Left ventricle myocardium superior (tissue), 1 donor: ENCODE results near the gene PRIMPOL. TPM values are rescaled to one million over a fixed set of nuclear protein-coding genes. Genes with fewer than 3 reads are reported as not detected.
A peak's percentile ranks its signal among the peaks of the same experiment; 100 is the strongest.
"Not testable (repeated sequence)": the region's sequence is repeated elsewhere in the genome, so short reads cannot be mapped to it uniquely, and the experiment has no call there.

Experiments
- ATAC-seq: fragments of 200-7000 bp; cut with Tn5 transposase; one replicate; pipeline ENCODE4 v1.9.1; 2020; ENCODE audit warnings: mild to moderate bottlenecking, moderate library complexity
- DNase-seq: peaks from one replicate; pipeline ENCODE4 v3.0.0-alpha.2; 2020
- intact Hi-C: fragments of 100-400 bp; cut with micrococcal nuclease; formaldehyde crosslinking; loops from one replicate; pipeline ENCODE4 v1.11.0; 2022
- total RNA-seq: library from RNA; stranded (reverse); fragmentation: NEBNext Ultra II Directional; extraction: Animal tissue kit (Norgen Biotek cat#: 25700); gene quantifications from one replicate; pipeline ENCODE4 v1.2.1, GENCODE V29; 2021
- donor health status: DM: no; HTN: yes; CAD: no; lungs with severe emphysema.

Gene PRIMPOL
- total RNA-seq, 1 donor from 2014 or later, result 11.4 TPM

DNA sequence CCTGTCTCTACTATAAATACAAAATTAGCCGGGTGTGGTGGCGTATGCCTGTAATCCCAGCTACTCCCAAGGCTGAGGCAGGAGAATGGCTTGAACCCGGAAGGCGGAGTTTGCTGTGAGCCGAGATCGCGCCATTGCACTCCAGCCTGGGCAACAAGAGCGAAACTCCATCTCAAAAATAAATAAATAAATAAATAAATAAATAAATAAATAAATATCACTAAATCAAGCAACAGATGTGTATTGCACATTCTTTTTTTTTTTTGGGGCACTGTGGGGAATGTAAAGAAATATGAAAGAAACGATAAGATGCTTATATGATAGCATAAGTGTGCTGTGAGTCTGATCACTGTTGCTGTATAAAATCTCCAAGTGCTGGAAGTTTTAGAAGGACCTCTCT, 8.3 kb downstream of the PRIMPOL start:
- ATAC-seq, intact Hi-C loops, DNase-seq: not testable (repeated sequence)

DNA sequence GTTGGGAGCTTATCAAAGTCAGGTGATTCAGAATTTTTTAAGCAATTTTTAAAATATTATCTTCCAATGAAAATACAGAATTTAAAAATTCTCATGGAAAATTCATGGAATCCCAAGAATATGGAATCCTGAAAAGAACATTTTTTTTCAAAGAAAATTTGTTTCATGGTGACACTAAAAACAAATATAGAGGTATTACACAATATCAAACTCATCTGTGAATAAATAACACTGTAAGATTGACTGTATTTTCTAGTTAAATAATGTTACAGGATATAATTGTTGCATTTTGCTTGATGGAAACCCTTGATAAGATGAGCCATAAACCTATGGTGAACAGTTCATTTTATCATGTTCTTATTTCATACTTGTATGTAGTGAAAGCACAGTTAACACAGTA, 11.4 kb downstream of the PRIMPOL start:
- ATAC-seq, result no peak
- intact Hi-C loops, result no loop called here
- no peak for DNase-seq

DNA sequence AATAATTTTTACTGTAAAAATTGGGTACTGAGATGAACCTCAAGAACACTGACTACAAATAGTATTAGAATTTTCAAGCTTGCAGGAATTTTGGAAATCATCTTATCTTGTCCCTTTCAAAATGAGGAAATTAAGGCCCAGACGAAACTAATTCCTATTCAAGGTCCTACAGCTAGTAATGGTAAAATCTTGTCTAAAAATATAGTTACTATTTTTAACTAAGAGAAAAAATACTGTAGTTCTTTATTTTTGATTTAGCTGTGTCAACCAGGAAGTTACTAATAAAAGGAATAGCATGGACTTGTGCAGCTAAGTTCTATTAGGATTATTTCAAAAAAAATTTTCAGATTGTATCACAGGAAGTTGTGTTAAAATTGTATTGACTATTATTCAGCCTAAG, 12.7 kb downstream of the PRIMPOL start:
- intact Hi-C loops, result no loop called here
- ATAC-seq (no peak), DNase-seq (no peak)

DNA sequence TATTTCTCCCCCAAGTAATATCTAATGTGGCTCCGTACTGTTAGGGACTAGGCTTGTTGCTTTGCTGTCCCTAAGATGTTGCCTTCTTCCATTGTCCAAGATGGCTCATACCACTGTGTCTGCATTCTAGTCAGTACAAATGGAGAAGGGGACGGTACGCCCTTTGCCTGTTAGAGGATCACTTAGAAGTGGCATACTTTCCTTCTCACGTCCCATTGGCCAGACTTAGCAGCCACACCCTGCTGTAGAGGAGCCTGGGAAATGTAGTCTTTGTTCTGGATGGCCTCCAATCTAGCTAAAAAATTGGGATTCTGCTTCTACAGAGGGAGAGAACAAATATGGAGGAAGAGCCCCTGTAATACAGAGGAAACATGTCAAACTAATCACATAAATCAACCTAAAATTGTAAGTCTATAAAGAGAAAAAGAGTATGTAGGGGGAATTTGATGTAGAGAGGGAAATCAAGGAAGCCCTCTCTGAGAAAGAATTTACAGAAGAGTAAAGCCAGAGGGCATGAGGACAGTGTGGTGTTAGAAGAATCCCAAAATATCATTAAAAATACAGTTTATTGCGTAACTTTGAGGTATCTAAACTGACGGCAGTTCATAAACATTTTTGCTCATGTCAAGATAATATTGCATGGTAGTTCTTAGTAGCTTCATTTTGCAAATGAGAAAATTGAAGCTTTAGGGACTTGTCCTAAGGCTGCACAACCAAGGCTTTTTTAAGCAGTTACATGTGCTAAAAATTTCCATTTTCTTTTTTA, 15.1 kb downstream of the PRIMPOL start:
- ATAC-seq (peak; percentile 77), DNase-seq (no peak)
- intact Hi-C loops, result no loop called here

DNA sequence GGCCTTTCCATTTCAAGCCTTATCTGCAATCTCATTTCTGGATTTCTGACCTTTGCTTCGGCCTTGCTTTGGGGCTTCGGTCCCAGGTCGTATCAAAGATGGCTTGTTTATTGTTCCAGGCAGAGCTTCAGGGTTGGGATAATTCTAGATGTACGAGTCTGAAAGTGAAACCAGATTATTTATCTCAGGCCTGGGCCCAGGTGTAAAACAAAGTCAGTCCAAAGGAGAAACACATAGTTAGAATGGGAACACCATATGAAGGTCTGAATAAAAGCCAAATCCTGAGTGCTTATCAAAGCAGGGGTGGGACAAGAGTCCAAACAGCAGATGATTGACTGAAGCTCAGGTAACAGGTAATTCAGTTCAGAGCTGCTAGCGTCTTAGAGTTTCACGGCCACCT, 17.1 kb downstream of the PRIMPOL start:
- DNase-seq (no peak), ATAC-seq (no peak)
- intact Hi-C loops, result no loop called here

DNA sequence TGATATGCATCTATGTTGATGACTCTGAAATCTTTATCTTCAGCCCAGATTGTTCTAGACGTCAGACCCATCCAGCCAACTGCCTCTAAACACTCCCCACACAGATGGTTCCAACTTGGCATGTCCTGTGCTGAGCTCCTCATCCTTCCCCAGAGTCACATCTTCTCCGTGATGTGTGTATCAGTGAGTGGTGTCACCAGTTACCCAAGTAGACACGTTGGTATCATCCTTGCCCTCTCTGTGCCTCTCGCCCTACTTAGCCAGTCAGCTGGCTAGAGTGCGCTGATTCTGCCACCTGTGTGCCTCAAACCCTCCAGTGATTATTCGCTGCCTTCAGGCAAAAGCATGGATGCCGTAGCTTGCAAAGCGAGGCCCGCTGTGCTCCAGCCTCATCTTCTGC, 18.6 kb downstream of the PRIMPOL start:
- DNase-seq (no peak), ATAC-seq (no peak)
- intact Hi-C loops, result no loop called here

DNA sequence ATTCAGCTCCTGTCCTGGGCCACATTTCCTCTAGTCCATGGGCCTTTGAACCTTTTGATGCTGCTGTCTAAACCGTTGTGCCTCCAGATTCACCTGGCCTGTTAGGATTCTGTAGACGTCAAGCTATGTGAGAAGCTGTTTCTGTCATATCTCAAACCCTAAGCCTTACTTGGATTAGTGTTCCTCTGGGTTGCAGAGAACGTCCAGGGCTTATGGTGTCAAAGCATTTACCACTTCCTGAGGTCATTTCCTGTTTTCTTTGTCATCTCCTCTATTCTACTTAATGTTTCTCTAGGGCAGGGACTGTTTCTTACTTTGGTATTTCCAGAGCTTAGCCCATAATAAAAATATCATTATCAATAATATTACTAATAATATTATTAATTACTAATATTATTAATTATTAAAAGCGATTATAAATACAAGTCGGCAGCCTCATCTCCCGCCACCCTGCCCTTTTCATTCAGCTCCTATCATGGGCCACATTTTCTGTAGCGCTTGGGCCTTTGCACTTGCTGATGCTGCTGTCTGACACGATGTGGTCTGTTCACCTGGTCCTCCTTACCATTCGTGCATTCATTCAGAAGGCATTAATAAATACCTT, 19.1 kb downstream of the PRIMPOL start:
- intact Hi-C loops, result no loop called here
- DNase-seq (no peak), ATAC-seq (no peak)

DNA sequence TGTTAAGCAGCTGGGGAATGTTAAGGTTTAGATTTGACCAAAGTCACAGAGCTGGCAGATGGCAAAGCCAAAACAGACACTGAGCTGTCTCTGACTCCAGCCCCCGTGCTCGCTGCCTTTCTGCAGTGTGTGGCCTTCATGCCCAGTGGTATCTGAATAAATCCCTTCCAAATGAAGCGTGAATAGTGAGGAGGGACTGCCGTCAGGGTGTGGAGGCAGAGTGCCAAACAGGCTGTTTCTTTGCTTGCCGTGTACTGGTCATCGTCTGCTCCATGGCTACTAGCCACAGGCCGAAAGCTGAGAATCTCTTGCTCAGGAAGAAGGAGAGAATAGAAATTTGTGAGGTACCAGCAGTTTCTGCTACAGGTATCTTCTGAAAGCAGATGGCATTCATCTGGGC, 19.7 kb downstream of the PRIMPOL start:
- intact Hi-C loops, result no loop called here
- no peak for DNase-seq
- no peak for ATAC-seq

DNA sequence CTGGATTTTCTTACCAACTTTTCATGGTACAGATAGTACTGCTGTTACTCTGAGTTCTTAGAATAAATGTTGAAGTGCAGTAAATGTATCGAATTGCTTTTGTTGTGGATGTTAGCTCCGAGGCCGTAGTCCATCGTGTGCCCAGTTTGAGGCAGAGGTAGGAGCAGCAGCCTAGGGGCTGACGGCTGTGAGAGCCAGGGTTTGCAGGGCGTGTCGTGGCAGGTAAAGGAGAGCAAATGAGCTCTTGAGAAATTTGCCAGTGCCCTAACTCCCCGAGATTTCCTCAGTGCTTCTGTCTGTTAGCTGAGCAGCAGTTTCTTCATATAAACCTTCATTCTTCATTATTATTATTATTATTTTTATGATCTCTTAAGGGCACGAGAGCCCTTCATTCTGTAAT, 21.6 kb downstream of the PRIMPOL start:
- intact Hi-C loops, result no loop called here
- DNase-seq, result no peak
- ATAC-seq, result no peak

DNA sequence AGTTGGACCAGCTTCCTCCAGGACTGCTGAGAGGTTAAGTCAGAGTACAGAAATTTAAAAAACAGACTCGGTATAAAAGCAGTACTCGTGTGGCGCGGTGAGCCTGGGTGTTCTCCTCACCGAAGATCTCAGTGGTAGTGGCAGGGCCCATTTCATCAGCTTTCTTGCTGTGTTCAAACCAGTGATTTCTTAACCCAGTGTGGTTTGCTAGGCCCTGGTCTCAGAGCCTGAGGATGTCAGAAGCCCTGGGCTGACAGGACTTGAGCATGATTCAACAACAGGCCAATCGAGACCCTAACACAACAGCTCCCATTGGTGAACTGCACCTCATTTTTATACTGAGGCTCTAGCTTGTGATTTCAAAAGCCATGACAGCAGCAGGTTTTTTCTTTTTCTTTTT, 23.2 kb downstream of the PRIMPOL start:
- ATAC-seq, result no peak
- intact Hi-C loops, result no loop called here
- DNase-seq, result no peak

DNA sequence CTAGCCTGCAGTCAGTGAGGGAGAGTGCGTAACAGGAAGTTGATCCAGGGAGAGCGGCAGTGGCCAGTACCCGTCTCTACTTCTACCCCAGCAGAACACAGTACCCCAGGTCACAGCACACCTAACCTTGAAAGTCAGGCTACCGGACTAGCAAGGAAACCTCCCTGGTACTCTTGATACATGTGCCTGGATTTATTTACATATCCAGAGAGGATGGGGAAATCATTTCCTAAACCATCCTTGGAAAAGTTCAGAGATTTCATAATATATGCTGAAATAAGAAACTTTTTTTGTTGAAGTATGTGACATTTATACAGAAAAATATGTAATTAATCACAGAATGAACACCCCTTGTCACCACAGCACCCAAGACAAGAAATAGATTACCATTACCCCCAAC, 24.5 kb downstream of the PRIMPOL start:
- no peak for DNase-seq
- no peak for ATAC-seq
- intact Hi-C loops, result no loop called here

DNA sequence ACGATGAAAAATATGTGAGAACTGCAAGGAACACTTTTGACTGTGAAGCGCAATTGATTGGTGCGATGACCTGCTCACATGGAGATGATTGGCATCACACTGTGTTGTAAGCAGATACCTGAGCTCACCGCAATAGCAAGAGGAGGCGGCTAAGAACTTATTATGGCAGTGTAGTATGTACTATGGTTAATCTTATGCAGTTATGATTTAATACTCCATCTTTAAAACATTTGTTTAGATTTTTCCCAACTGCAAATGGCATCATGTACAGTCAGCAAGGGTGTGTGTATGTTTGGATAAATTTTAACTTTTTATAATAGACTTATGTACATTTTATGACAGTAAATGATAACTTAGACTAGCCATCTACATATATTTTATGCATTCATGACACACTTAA, 25.5 kb downstream of the PRIMPOL start:
- ATAC-seq (no peak), DNase-seq (no peak)
- intact Hi-C loops, result no loop called here

DNA sequence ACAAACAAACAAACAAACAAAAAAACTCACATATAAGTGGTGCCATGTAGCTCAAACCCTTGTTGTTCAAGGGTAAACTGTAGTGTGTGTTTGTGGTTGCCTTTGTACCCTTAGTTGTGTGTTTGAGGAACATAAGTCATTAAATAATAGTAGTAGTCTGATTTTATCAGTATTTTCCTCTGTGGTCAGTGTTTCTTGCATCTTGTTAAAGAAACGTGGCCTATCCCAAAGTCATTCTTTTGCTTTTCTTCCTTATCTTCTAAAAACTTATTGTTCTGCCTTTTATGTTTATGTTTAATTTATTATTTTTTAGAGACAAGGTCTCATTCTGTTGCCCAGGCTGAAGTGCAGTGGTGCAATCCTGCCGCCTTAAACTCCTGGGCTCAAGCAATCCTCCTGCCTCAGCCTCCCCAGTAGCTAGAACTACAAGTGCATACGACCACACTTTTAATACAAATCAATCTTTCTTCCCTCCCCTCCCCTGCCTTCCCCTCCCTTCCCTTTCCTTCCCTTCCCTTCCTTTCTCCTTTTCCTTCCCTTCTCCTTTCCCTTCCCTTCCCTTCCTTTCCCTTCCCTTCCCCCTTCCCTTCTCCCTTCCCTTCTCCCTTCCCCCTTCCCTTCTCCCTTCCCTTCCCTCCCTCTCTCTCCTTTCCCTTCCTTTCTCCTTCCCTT, 26.4 kb downstream of the PRIMPOL start:
- no peak for DNase-seq
- no peak for ATAC-seq
- intact Hi-C loops, result no loop called here

DNA sequence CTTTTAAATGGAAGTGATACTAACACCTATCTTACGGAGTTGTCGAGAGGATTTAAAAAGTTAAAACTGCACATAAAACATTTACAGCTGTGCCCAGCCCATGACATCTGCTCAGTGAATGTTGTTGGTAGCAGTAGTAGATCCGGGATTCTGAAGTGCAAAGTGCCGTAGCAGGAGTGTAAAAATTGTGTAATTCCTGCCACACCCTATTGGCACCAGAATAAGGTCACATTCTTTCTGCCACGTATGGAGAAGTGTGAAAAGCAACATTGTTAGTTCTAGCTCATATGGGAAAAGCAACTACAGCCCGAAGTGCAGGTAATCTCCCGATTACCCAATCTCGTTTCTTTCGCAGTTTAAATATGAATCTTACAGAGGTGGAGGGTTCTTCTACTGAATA, 31.2 kb downstream of the PRIMPOL start:
- intact Hi-C loops, result no loop called here
- DNase-seq (no peak), ATAC-seq (no peak)

DNA sequence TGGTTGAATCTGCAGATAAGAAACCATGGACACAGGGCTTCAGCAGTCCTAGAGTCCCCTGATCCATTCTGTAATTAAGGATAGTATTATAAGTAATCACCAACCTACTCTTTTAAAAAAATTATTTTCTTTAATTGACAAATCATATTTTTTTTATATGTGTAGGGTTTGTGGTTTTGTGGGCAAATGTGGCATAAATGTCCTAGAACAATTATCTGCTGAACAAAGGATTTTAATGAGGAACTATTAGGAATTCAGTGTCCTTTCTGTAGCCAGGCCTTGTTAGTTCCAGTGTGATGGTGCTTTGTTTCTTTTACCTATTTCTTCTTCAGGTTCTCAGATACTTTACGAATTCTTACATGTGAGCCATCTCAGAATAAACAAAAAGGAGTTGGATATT, 32.4 kb downstream of the PRIMPOL start:
- intact Hi-C loops, result no loop called here
- ATAC-seq, result no peak
- no peak for DNase-seq

DNA sequence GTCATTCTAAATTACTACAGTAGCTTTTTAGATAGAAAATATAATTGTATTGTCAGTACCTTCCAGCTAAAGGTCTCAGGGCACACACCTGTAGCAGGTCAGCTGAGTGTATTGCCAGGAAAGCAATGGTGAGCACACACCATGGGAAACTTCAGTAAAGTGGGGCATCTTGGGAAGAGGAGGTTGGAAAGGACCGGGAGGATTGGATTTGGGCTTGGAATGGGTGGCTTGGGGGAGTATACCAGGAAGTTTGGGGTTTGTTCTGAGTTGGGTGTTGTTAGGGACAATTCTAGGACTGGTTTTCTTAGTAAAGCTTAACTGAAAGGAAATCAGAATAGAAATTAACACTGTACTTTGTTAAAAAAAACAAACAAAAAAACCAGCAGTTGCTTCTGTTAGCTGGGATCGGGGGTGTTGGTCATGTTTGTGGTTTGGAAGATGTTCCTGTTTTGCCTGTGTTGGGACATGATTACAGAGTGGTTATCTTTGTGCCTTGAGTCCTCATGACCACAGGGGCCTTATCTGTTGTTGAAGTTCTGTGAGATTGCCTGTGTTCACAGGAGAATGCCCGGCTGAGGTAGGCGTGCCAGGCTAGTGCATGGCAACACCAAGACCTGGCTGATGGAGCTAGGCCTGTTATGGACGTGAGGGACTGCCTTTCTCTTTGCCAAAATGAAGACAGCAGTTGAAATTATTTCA, 35.1 kb downstream of the PRIMPOL start:
- ATAC-seq, result peak; percentile 62
- peak; percentile 38 for DNase-seq
- intact Hi-C loops, result no loop called here

DNA sequence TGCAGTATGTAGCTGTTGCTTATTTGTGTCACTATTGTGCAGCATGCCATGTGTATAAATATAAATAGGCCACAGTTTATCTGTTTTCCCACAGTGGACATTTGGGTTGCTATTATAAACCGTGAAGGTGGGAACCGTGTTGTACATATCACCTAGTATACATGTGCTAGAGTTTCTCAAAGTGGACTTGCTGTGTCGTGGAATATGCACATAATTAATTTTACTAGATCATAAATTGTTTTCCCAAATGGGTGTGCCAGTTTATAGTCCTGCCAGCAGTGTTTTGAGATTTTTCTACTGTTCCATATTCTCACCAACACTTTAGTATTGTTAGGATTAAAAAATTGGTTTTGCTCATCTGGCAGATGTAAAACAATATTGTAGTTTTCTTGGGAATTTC, 38.5 kb downstream of the PRIMPOL start:
- DNase-seq (no peak), ATAC-seq (no peak)
- intact Hi-C loops, result no loop called here

DNA sequence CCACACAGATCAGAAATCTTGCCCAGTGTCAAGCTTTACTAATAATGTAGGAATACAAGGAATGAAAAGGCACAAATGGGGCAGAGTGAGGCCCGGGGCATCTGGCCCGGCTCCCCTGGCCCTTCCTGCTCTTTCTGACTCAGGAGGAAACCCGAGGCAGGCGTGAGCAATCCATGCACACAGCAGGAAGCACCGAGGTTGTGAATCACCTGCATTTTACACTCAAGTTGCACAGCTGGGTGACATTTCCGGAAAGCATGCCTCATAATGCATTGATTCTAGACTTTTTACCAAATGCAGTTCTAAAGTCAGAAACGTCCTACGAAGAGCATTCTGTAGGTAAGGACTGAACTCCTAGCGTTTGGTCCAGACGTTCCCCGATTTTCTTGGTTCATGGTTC, 38.9 kb downstream of the PRIMPOL start:
- intact Hi-C loops, result no loop called here
- DNase-seq (no peak), ATAC-seq (no peak)

DNA sequence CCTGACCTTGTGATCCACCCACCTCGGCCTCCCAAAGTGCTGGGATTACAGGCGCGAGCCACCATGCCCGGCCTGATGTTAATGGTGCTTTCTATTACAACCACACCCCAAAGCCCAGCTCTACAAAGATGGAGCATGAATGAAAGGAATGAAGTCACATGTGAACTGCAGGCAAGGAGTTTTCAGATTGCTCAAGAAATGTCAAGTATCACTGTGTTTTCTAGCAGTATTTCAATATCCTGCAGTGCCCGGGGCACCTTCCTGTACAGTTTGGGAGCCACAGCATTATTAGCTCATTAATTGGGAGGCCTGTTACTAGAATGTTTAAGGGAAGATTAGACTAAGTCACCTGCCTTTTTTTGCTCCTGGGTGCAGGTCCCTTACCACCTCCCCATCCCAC, 40.1 kb downstream of the PRIMPOL start:
- intact Hi-C loops, result no loop called here
- DNase-seq (no peak), ATAC-seq (no peak)

DNA sequence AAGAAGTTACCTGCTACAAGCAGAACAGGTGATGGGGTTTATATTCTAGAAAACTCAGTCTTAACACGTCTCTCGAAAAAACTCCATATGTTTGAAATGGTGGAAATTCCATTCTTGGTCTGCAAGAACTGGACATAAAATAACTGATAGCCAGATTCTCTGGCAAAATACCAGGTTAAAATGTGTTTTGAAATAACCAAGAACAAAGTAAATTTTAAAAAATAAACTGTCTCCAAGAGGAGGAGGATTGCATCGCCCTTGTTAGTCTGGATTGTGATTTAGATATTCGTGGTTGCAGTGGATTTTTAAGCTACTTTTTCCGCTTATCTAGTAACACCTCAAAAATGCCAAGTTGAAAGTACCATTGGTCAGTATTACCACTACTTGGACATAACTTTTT, 43.5 kb downstream of the PRIMPOL start:
- intact Hi-C loops, result no loop called here
- DNase-seq (no peak), ATAC-seq (no peak)
